GM18505 (cell line): ENCODE results near the gene INO80E.

Source experiments
- ATAC-seq: cut with Tn5 transposase; IDR thresholded peaks from one replicate; pipeline ENCODE4 v1.9.1; 2021; ENCODE audit not compliant: unreplicated experiment
- POLR2A ChIP-seq: IDR thresholded peaks from 4 replicates; pipeline ENCODE4 v1.6.1; 2011; ENCODE audit warnings: borderline replicate concordance; ENCODE audit not compliant: insufficient read depth, insufficient read length; ENCODE audit errors: extremely low read depth

Gene INO80E

GRCh38 chr16:29968205-29968604 lies 27.8 kb upstream of the INO80E start:
- no peak for TF ChIP-seq POLR2A
- ATAC-seq, result no peak

GRCh38 chr16:29971304-29971703 lies 24.7 kb upstream of the INO80E start:
- no peak for ATAC-seq
- no peak for TF ChIP-seq POLR2A

- no peak for ATAC-seq
Observed at GRCh38 chr16:29972500-29972899, 23.5 kb upstream of the INO80E start.

GRCh38 chr16:29972992-29973383 lies 23.1 kb upstream of the INO80E start:
- ATAC-seq, result no peak
- no peak for TF ChIP-seq POLR2A

More at GRCh38 chr16:29972500-29972899, 23.5 kb upstream of the INO80E start:
- TF ChIP-seq POLR2A, result no peak

- peak; percentile 83 for TF ChIP-seq POLR2A
- ATAC-seq, result peak; percentile 93
Observed at GRCh38 chr16:29973384-29974246, 22.4 kb upstream of the INO80E start, which contains the start of gene TAOK2. Gene TAOK2, plus strand, starts transcription at chr16:29973868. Its CDS starts 3,905 bp downstream, at chr16:29977773.

GRCh38 chr16:29974291-29975133 lies 21.5 kb upstream of the INO80E start:
- TF ChIP-seq POLR2A, result no peak
- no peak for ATAC-seq

- ATAC-seq, result no peak
- TF ChIP-seq POLR2A, result no peak
Observed at GRCh38 chr16:29975134-29975538, 20.9 kb upstream of the INO80E start.

GRCh38 chr16:29975811-29976511 lies 20.1 kb upstream of the INO80E start:
- no peak for ATAC-seq

GRCh38 chr16:29977063-29977825 lies 18.8 kb upstream of the INO80E start:
- TF ChIP-seq POLR2A, result no peak
- ATAC-seq, result no peak

More at GRCh38 chr16:29975811-29976511, 20.1 kb upstream of the INO80E start:
- TF ChIP-seq POLR2A, result no peak

- TF ChIP-seq POLR2A, result no peak
- no peak for ATAC-seq
Observed at GRCh38 chr16:29978081-29978480, 18.0 kb upstream of the INO80E start.

- no peak for ATAC-seq
- no peak for TF ChIP-seq POLR2A
Observed at GRCh38 chr16:29978564-29979270, 17.3 kb upstream of the INO80E start.

GRCh38 chr16:29982560-29983419 lies 13.3 kb upstream of the INO80E start:
- no peak for TF ChIP-seq POLR2A
- no peak for ATAC-seq
